ENCODE data around the gene ZNF281. TPM values are rescaled to one million over a fixed set of nuclear protein-coding genes. Genes with fewer than 3 reads are reported as not detected.

The ZNF281 gene
- total and polyA plus RNA-seq, 4 donors: 4.9 to 18.4 (median 13.1) TPM

DNA sequence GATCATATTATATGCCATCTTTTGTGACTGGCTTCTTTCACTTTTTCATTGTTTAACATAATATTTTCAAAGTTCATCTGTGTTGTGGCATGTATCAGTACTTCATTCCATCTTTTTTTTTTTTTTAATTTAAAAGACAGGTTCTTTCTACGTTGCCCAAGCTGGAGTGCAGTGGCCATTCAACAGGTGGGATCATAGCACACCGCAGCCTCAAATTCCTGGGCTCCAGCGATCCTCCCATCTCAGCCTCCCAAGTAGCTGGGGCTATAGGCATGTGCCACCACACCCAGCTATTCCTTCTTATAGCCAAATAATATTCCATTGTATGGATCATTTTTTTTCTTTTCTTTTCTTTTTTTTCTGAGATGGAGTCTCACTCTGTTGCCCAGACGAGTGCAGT is 34.6 kb upstream of the ZNF281 start (continued):
- TF ChIP-seq, protein P1, sequence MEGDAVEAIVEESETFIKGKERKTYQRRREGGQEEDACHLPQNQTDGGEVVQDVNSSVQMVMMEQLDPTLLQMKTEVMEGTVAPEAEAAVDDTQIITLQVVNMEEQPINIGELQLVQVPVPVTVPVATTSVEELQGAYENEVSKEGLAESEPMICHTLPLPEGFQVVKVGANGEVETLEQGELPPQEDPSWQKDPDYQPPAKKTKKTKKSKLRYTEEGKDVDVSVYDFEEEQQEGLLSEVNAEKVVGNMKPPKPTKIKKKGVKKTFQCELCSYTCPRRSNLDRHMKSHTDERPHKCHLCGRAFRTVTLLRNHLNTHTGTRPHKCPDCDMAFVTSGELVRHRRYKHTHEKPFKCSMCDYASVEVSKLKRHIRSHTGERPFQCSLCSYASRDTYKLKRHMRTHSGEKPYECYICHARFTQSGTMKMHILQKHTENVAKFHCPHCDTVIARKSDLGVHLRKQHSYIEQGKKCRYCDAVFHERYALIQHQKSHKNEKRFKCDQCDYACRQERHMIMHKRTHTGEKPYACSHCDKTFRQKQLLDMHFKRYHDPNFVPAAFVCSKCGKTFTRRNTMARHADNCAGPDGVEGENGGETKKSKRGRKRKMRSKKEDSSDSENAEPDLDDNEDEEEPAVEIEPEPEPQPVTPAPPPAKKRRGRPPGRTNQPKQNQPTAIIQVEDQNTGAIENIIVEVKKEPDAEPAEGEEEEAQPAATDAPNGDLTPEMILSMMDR (IDR thresholded peaks at IDR 0.05; ENCODE audit: low read depth, low read length, missing input control): no peak

DNA sequence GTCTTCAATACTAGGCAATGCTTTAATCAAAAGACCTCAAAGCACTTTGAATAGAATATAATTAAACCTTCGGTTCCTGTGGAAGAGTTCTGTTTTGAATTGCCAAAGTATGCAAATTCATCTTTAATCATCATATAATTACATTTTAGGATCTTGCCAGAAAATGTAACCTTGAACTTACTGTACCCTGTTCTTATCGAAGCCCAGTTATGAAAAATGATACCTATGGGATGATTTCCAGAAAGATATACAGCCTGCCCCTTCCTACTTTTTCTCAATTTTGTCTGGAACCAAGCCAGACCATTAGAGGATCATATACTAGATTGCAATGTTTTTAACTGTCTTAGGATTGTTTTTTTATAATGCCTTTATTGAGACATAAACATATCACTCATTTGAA is 34.0 kb upstream of the ZNF281 start:
- H3K9ac ChIP-seq (ENCODE audit: low read depth in 1 of 2, low read length in 2 of 2): no peak overlapping the region
- H3K27ac ChIP-seq (ENCODE audit: low read depth in 1 of 2, low read length in 2 of 2): no peak overlapping the region
- no peak for DNase-seq (ENCODE audit: low spot score)
- TF ChIP-seq GABPA (IDR thresholded peaks at IDR 0.05 in 1 of 2, conservative IDR thresholded peaks at IDR 0.05 in 1 of 2): no peak
- TF ChIP-seq, protein P1 (IDR thresholded peaks at IDR 0.05; ENCODE audit: low read depth, low read length, missing input control): no peak
- TF ChIP-seq, protein P2, sequence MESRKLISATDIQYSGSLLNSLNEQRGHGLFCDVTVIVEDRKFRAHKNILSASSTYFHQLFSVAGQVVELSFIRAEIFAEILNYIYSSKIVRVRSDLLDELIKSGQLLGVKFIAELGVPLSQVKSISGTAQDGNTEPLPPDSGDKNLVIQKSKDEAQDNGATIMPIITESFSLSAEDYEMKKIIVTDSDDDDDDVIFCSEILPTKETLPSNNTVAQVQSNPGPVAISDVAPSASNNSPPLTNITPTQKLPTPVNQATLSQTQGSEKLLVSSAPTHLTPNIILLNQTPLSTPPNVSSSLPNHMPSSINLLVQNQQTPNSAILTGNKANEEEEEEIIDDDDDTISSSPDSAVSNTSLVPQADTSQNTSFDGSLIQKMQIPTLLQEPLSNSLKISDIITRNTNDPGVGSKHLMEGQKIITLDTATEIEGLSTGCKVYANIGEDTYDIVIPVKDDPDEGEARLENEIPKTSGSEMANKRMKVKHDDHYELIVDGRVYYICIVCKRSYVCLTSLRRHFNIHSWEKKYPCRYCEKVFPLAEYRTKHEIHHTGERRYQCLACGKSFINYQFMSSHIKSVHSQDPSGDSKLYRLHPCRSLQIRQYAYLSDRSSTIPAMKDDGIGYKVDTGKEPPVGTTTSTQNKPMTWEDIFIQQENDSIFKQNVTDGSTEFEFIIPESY (IDR thresholded peaks at IDR 0.05): no peak
- no peak for TF ChIP-seq EGR1 (IDR thresholded peaks at IDR 0.05; ENCODE audit: low read depth in 2 of 2)
- TF ChIP-seq RAD21 (IDR thresholded peaks at IDR 0.05): no peak
- TF ChIP-seq FOXA2 (IDR thresholded peaks at IDR 0.05): no peak
- no peak for TF ChIP-seq TAF1 (conservative IDR thresholded peaks at IDR 0.05)
- no peak for TF ChIP-seq FOXA1 (IDR thresholded peaks at IDR 0.05)
- no peak for TF ChIP-seq SP1 (IDR thresholded peaks at IDR 0.05)
- no peak for TF ChIP-seq RXRA (IDR thresholded peaks at IDR 0.05)
- TF ChIP-seq NR2F2 (IDR thresholded peaks at IDR 0.05): no peak
- no peak for TF ChIP-seq HNF4G (IDR thresholded peaks at IDR 0.05)
- TF ChIP-seq, protein P3, sequence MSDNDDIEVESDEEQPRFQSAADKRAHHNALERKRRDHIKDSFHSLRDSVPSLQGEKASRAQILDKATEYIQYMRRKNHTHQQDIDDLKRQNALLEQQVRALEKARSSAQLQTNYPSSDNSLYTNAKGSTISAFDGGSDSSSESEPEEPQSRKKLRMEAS (IDR thresholded peaks at IDR 0.05): no peak
- TF ChIP-seq, protein P4, sequence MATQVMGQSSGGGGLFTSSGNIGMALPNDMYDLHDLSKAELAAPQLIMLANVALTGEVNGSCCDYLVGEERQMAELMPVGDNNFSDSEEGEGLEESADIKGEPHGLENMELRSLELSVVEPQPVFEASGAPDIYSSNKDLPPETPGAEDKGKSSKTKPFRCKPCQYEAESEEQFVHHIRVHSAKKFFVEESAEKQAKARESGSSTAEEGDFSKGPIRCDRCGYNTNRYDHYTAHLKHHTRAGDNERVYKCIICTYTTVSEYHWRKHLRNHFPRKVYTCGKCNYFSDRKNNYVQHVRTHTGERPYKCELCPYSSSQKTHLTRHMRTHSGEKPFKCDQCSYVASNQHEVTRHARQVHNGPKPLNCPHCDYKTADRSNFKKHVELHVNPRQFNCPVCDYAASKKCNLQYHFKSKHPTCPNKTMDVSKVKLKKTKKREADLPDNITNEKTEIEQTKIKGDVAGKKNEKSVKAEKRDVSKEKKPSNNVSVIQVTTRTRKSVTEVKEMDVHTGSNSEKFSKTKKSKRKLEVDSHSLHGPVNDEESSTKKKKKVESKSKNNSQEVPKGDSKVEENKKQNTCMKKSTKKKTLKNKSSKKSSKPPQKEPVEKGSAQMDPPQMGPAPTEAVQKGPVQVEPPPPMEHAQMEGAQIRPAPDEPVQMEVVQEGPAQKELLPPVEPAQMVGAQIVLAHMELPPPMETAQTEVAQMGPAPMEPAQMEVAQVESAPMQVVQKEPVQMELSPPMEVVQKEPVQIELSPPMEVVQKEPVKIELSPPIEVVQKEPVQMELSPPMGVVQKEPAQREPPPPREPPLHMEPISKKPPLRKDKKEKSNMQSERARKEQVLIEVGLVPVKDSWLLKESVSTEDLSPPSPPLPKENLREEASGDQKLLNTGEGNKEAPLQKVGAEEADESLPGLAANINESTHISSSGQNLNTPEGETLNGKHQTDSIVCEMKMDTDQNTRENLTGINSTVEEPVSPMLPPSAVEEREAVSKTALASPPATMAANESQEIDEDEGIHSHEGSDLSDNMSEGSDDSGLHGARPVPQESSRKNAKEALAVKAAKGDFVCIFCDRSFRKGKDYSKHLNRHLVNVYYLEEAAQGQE (IDR thresholded peaks at IDR 0.05): no peak
- TF ChIP-seq, protein P5, sequence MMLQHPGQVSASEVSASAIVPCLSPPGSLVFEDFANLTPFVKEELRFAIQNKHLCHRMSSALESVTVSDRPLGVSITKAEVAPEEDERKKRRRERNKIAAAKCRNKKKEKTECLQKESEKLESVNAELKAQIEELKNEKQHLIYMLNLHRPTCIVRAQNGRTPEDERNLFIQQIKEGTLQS (IDR thresholded peaks at IDR 0.05): no peak
- TF ChIP-seq JUND (IDR thresholded peaks at IDR 0.05): no peak
- no peak for TF ChIP-seq YY1 (IDR thresholded peaks at IDR 0.05)
- no peak for TF ChIP-seq HNF4A (conservative IDR thresholded peaks at IDR 0.05)
- no peaks in the 10 kb centered on the region for H3K27me3 ChIP-seq (ENCODE audit: control insufficient read depth in 4 of 4, insufficient read depth in 4 of 4, low read length in 3 of 4)
- no peak overlapping the region for H3K4me3 ChIP-seq (ENCODE audit: low read depth in 1 of 3, low read length in 3 of 3)
- peaks cover 0 to 3% (median 0%) of the 10 kb centered on the region in 4 donors for H3K36me3 ChIP-seq (ENCODE audit: control insufficient read depth in 4 of 4, insufficient read depth in 3 of 4, low read depth in 1 of 4, low read length in 3 of 4)
- WGBS: 84% methylated on average over 2 of the region's 2 CpGs
- no peaks in the 10 kb centered on the region for H3K9me3 ChIP-seq (ENCODE audit: control insufficient read depth in 4 of 4, low read length in 3 of 4)
- peaks cover 0 to 5% (median 3%) of the 10 kb centered on the region in 4 donors for H3K4me1 ChIP-seq (ENCODE audit: control insufficient read depth in 4 of 4, insufficient read depth in 4 of 4, low read length in 3 of 4)

Measured in liver (tissue), 9 donors.